GM18505 (cell line): Measurements from ENCODE around the gene C6orf120.

ENCODE experiments used
- ATAC-seq: cut with Tn5 transposase; IDR thresholded peaks from one replicate; pipeline ENCODE4 v1.9.1; 2021; ENCODE audit not compliant: unreplicated experiment
- POLR2A ChIP-seq: IDR thresholded peaks from 4 replicates; pipeline ENCODE4 v1.6.1; 2011; ENCODE audit warnings: borderline replicate concordance; ENCODE audit not compliant: insufficient read depth, insufficient read length; ENCODE audit errors: extremely low read depth

The C6orf120 gene

GRCh38 chr6:169725125-169726048 lies 23.5 kb downstream of the C6orf120 start:
- no peak for ATAC-seq

DNA sequence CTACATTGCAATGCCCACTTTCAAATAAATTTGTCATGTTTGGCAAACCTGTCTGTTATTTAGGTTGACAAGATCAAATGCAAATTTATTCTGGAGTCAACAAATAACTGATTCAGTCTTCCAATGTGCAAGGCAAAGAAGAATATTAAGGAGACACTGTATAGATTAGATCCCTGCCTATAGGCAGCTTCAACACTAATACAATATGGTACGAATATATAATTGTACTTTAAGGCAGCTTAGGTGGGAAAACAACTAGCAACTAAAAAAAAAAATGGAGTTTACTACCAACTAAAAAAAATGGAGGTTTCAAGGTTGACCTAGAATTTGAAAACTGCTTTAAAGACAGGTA lies 24.1 kb downstream of the C6orf120 start:
- ATAC-seq, result no peak
- TF ChIP-seq POLR2A, result no peak

More at GRCh38 chr6:169725125-169726048, 23.5 kb downstream of the C6orf120 start:
- no peak for TF ChIP-seq POLR2A

- ATAC-seq, result no peak
- no peak for TF ChIP-seq POLR2A
These were observed 25.0 kb downstream of the C6orf120 start for GRCh38 chr6:169726963-169727362.

DNA sequence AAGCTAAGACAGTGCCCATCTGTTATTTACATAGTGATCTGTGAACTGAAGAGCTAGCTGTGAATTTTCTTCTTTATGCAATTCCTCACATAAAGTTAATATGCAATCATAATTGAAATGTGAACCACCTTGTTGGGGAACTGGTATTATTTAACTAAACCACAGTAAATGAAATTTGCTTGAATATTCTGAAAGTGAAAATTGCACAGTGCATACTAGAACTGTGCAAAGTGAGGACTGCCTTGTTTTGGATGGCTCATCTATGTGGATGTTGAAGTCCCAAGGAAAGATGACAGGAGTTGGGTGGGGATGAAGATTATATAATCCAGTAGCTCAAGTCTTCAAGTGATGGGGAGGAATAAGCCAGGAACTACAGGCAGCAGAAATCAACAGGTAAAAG lies 28.0 kb downstream of the C6orf120 start:
- no peak for ATAC-seq
- no peak for TF ChIP-seq POLR2A

DNA sequence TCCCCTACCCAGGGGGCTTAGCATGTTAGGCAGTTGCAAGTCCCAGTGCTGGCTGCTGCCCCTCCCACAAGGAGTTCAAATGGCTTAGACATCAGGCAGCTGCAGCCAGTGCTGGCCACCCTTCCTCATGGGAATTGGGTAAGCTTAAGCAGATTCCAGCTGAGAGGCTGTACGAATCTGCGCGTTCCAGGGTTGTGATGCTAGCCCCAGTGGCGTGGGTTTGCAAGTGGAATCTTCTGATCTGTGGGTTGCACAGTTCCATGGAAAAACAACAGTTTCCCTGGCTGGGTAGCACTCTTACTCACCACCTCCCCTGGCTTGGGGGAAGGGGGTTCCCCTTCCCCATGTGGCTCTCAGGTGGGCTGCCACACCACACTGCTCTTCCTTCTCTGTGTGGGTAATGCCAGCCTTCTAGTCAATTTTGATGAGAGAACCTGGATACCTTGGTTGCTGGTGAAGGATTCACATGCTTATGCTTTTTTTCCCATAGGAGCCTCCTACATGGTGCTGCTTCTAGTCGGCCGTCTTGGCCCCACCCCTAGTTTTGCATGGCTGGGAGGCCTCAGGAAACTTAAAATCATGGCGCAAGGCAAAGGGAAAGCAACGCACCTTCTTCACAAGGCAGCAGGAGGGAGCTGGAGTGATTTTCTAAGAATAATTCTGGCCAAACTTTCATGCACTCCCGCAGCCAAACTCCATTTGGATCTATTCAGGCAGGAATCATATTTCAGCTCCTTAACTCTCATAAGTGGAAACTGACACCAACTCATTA lies 36.5 kb downstream of the C6orf120 start:
- no peak for ATAC-seq
- TF ChIP-seq POLR2A, result no peak

- TF ChIP-seq POLR2A, result no peak
- no peak for ATAC-seq
These were observed 37.1 kb downstream of the C6orf120 start for GRCh38 chr6:169738976-169739529.

- ATAC-seq, result no peak
- no peak for TF ChIP-seq POLR2A
These were observed 39.4 kb downstream of the C6orf120 start for GRCh38 chr6:169741344-169741743.

- no peak for TF ChIP-seq POLR2A
- no peak for ATAC-seq
These were observed 43.5 kb downstream of the C6orf120 start for GRCh38 chr6:169745405-169745804.

- no peak for TF ChIP-seq POLR2A
- no peak for ATAC-seq
These were observed 44.6 kb downstream of the C6orf120 start for GRCh38 chr6:169746556-169746955.

DNA sequence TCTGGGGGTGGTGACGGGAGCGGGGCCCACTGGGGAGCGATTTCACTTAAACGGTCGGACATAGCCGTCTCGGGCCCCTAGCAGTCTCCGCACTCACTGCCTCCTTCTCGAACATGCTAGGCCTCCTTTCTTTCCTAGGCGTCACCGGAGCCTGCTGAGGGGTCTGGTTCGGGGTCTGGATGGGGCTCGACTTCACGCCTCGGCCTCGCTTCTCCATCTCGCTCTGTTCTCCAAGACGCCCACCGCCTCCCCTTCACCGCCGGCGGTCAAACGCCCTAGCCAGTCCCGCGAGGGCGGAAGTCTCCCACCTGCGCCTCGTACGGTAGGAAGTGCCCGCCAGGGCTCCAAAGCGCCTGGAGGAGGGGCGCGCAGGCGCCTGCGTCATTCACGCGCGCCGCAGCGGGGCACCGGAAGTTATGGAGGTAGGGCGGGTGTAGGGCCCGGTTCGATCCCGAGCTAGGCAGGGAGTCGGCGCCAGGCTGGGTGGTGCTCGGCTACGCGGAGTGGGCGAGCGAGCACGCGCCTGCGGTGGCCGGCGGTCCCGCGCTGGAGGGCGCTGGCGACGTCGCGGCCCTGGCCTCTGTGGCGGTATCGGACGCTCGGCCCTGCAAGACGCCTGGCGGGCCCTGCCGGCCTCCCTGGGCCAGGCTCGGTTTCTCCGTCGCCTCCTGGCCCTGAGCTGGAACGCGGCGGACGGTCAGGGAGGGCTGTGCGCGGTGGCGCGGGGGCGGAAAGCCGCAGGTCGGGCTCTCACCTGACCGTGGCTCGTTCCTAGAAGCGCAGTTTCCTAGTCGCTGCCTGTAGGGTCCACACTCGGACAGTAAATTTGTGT lies 49.5 kb downstream of the C6orf120 start, which contains the start of the genes DYNLT2 and ERMARD:
TSS of gene DYNLT2 (minus strand) at position 331 of the 832 bp plus-strand sequence. CDS start at position 217, 114 bp downstream.
TSS of gene ERMARD (plus strand) at position 381 of the 832 bp plus-strand sequence. CDS start at position 417, 36 bp downstream.
- ATAC-seq, result peak; percentile 95
- TF ChIP-seq POLR2A, result peak; percentile 93

DNA sequence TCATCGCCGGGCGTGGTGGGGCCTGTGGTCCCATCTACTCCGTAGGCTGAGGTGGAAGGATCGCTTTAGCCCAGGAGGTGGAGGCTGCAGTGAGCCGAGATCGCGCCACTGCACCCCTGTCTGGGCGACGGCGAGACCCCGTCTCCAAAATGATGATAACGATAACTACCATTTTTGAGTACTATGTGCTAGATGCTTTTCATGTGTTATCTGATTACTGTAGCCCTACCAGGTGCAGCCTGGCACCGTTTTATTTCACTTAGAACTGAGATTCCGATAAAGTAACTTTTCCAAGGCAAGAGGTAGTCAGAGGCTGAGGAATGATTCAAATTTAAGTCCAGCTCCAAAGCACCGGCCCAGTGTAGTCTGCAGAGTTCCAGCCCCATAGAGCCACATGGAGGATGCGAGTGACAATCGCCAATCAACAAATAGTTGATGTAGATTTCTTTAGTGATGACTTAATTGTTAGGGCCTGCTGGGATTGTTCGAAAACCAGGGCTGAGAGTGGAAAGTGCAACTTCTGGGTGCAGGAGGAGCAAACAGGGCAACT lies 50.2 kb downstream of the C6orf120 start:
- no peak for ATAC-seq
- no peak for TF ChIP-seq POLR2A
